Spinal cord (tissue), 10 donors: ENCODE data around the gene SLX4. TPM values are rescaled to one million over a fixed set of nuclear protein-coding genes. Genes with fewer than 3 reads are reported as not detected.

ENCODE experiments used
- DNase-seq, 6 donors: peaks; one replicate each; pipeline versions ENCODE4 v3.0.0 to v3.0.0-alpha.2; 2013 to 2015; ENCODE audit warnings: low spot score in 6 of 6, low read depth in 4 of 6
- H3K27ac ChIP-seq: one replicate; pipeline ENCODE4 v1.5.1; 2013; ENCODE audit warnings: low read depth, low read length, control low read depth
- H3K27me3 ChIP-seq: one replicate; pipeline ENCODE4 v1.6.1; 2013; ENCODE audit warnings: low read length; ENCODE audit not compliant: control insufficient read depth, insufficient read depth
- H3K36me3 ChIP-seq: one replicate; pipeline ENCODE4 v1.6.1; 2013; ENCODE audit warnings: low read length; ENCODE audit not compliant: control insufficient read depth, insufficient read depth
- H3K4me1 ChIP-seq: one replicate; pipeline ENCODE4 v1.6.1; 2013; ENCODE audit warnings: low read length; ENCODE audit not compliant: control insufficient read depth, insufficient read depth
- H3K4me3 ChIP-seq: one replicate; pipeline ENCODE4 v1.5.1; 2013; ENCODE audit warnings: low read depth, low read length, control low read depth
- H3K9me3 ChIP-seq: one replicate; pipeline ENCODE4 v1.6.1; 2013; ENCODE audit warnings: low read length; ENCODE audit not compliant: control insufficient read depth, insufficient read depth
- WGBS: methylation state at CpG from one replicate; pipeline ENCODE4 v1.1.5; 2013; ENCODE audit warnings: missing lambda C conversion rate; ENCODE audit not compliant: insufficient coverage; 5-methylcytosine and 5-hydroxymethylcytosine counted together
- polyA plus RNA-seq, 2 donors: library from polyadenylated mRNA; unstranded; fragments of 120-200 nt; gene quantifications; one replicate each; pipeline ENCODE4 v1.2.1, GENCODE V29; 2013; ENCODE audit not compliant: insufficient read length in 2 of 2
- total RNA-seq, 2 donors: library from RNA; depleted of rRNA in 1 of 2; stranded (reverse); fragments of 120-200 nt in 1 of 2; fragments of >200 nt in 1 of 2; gene quantifications; one replicate each; pipeline versions ENCODE4 v1.2.3 to v1.2.4, GENCODE V29; 2013 to 2014
- donor health status: healthy.

SLX4 gene
- total and polyA plus RNA-seq, 4 donors: 6.2 to 15.7 (median 8.7) TPM

DNA sequence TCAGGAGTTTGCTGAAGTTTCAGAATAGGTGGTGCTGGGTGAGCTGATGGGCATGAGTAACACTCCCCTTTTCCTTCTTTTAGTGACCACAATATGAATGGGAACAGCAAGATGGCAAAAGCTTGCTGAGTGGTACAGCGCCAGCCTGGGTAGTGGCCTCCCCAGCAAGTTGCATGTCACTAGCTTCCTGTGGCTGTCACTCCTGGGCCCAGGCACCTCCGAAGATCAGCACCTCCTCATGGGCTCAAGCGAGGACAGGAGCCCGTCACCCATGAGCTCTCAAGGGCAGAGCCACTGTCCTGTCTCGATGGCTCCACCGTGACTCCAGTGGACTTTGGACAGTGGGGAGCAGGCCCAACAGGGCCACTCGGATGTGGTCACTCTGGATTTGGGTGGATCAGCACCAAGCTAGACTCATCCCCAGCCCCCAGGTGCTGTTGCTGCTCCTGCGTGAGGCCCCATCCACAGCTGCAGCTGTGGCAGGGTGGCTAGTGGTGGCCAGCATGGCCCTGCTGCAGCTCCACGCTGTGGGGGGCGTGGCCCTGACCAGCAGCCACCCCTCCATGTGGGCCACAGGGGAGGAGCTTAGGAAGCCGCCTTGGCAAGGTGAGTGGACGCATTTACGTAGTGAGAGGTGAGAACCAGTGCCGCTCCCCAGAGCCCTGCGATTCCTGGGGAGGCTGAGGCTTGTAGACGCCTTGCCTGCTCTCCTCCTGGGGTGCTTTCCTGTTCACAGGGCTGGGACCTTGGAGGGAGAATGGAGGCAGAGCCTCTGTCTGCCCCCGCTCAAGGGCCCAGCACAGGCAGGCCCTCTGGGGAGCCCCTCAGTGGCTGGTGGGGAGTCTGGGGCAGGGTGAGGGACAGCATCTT is 29.5 kb upstream of the SLX4 start:
- no peak overlapping the region for H3K4me3 ChIP-seq
- no peaks in the 10 kb centered on the region for H3K9me3 ChIP-seq
- H3K36me3 ChIP-seq: peaks cover 30% of the 10 kb centered on the region
- no peak overlapping the region for H3K27ac ChIP-seq
- no peaks in the 10 kb centered on the region for H3K27me3 ChIP-seq
- 95% methylated on average over 16 of the region's 17 CpGs for WGBS
- H3K4me1 ChIP-seq: peaks cover 16% of the 10 kb centered on the region
- DNase-seq: no peak

DNA sequence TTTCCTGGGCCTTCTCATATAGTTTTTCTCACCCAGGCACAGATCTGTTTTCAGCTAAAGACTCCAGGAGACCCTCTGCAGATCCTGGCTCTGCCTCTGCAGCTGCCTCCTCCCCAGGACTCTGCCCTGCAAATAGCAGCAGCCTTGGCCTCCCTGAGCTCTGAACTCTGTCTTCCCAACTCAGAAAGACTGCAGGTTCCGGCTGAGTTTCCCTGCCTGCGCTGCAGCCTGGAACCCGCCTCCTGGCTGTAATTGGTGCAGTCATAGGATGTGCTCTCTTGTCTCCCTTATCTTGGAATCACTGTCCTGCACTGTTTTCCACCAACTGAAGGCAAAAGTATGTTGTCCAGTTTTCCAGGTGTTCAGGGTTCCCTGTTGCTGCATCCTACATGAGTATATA is 28.8 kb upstream of the SLX4 start:
- H3K9me3 ChIP-seq: no peaks in the 10 kb centered on the region
- H3K4me3 ChIP-seq: no peak overlapping the region
- H3K27ac ChIP-seq: no peak overlapping the region
- DNase-seq: no peak
- H3K4me1 ChIP-seq: peaks cover 9% of the 10 kb centered on the region
- no peaks in the 10 kb centered on the region for H3K27me3 ChIP-seq
- peaks cover 30% of the 10 kb centered on the region for H3K36me3 ChIP-seq
- WGBS: 90% methylated on average over 2 of the region's 3 CpGs

DNA sequence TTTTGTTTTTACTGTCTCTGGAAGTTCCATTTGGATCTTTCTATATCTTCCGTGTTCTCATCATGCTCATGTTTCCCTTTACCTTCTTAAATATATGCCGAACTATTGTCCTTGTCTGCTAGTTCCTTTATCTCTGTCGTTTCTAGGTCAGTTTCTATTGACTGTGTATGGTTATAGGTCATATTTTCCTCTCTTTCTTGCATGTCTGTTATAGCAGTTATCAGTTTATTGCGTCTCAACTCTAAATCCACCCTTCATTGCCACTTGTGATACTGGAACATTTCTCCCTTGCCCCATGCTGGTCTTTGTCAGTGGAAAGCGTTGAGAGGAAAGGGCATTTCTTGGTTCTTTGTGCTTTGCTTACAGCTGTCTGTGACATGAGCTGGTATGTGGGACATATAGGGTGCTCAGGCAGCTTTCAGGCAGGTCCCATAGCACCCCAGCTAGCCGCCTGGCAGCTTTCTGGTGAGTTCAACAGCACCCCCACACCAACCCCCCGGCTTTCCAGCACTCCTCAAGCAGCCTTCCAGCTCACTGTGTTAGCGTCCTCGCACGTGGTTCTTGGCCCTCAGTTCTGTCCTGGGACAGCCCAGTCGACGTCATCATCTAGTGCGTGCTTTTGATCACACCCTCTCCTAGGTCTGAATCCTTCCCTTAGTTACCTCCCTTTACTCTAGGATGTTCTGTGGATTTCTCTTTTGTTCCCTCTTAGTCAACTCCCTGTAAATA is 27.7 kb upstream of the SLX4 start:
- Histone ChIP-seq H3K4me1 (peaks cover 4% of the 10 kb centered on the region), H3K27ac (no peak overlapping the region), H3K27me3 (no peaks in the 10 kb centered on the region), H3K4me3 (no peak overlapping the region), H3K9me3 (no peaks in the 10 kb centered on the region), H3K36me3 (peaks cover 30% of the 10 kb centered on the region)
- WGBS: 88% methylated on average over 5 of the region's 13 CpGs
- DNase-seq: no peak

DNA sequence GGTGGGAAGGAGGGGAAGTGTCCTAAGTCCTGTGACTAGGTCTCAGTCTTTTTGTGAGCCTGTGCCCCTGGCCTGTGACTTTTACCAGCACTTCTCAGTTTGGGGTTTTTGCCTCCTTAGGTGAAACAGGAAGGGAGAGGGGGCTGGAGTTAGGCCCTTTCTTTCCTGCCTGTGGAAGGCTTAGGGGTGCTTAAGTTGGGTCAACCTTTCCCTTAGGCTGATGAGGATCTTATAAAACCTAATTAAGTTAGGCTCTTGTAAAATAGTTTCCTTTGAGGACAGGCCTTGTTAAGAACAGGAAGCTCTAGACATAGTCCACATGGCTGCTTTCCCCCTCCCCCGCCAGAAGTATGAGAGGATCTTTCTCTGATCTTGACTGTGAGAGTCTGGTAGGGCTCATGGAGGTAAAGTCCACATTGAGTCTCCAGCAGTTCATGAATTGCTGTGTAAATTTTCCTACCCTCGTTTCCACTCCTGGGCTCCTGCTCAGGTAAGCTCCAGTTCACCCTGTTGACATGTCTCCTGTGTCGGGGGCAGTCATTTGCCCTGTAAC is 26.0 kb upstream of the SLX4 start:
- no peaks in the 10 kb centered on the region for H3K9me3 ChIP-seq
- WGBS: 86% methylated on average over 2 of the region's 3 CpGs
- no peak overlapping the region for H3K27ac ChIP-seq
- H3K4me3 ChIP-seq: no peak overlapping the region
- peaks cover 22% of the 10 kb centered on the region for H3K36me3 ChIP-seq
- H3K4me1 ChIP-seq: peaks cover 4% of the 10 kb centered on the region
- H3K27me3 ChIP-seq: no peaks in the 10 kb centered on the region
- DNase-seq: no peak

DNA sequence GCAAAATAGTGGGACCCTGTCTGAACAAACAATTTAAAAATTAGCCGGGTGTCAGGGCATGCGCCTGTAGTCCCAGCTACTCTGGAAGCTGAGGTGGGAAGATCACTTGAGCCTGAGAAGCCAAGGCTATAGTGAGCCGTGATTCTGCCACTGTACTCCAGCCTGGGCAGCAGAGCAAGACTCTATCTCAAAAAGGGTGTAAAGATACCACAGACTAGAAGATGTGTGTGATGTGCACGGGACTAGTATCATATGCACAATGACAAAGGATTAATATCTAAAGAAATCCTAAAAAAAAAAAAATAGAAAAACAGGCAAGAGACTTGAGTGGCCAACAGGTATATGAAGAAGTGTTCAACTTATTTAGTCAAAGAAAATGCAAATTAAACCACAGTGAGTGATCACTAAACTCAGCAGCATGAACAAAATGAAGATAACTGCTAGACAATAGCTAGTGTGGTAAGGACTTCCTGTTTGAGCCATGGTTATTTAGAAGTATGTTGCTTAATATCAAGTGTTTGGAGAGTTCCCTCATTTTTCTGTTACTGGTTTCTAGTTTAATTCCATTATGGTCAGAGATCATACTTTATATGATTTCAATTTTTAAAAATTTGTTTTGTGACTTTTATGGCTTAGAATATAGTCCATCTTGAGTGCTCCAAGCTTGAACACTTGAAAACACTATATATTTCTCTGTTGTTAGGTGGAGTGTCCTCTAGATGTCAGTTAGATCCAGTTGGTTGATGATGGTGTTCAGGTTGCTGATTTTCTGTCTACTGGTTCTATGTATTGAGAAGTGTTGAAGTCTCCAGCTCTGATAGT is 14.7 kb upstream of the SLX4 start:
- Histone ChIP-seq H3K4me3 (no peak overlapping the region), H3K36me3 (no peaks in the 10 kb centered on the region), H3K4me1 (no peaks in the 10 kb centered on the region), H3K9me3 (no peaks in the 10 kb centered on the region), H3K27ac (no peak overlapping the region), H3K27me3 (no peaks in the 10 kb centered on the region)
- WGBS: 97% methylated on average over 3 of the region's 4 CpGs
- DNase-seq: peak in 1 of 6 donors; percentile 3

DNA sequence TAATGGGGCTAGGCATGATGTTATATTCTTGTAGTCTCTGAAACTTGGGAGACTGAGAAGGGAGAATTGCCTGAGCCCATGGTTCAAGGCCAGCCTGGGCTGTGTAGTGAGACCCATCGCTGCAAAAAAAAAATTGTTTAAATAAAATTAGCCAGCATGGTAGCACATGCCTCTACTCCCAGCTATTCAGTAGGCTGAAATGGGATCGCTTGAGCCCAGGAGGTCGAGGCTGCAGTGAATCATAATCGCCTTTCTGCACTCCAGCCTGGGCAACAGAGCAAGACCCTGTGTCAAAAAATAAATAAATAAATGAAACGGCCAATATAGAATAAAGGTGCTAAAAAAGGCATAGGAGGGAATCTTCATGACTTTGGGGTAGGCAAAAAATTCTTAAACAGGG is 13.9 kb upstream of the SLX4 start:
- Histone ChIP-seq H3K27me3 (no peaks in the 10 kb centered on the region), H3K4me3 (no peak overlapping the region), H3K27ac (no peak overlapping the region), H3K4me1 (no peaks in the 10 kb centered on the region), H3K9me3 (no peaks in the 10 kb centered on the region), H3K36me3 (no peaks in the 10 kb centered on the region)
- DNase-seq: no peak
- 100% methylated on average over 3 of the region's 5 CpGs for WGBS

DNA sequence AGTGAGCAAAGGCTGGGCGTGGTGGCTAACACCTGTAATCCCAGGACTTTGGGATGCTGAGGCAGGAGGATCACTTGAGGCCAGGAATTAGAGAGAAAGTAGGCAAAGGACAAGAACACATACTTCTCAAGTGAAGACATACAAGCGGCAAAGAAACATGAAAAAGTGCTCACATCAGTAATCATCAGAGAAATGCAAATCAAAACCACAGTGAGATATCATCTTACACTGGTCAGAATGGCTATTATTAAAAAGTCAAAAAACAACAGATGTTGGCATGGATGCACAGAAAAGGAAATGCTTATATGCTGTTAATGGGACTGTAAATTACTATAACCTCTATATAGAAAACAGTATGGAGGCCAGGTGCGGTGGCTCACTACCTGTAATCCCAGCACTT is 12.2 kb upstream of the SLX4 start:
- DNase-seq: no peak
- Histone ChIP-seq H3K36me3 (no peaks in the 10 kb centered on the region), H3K4me1 (no peaks in the 10 kb centered on the region), H3K27ac (no peak overlapping the region), H3K27me3 (no peaks in the 10 kb centered on the region), H3K9me3 (no peaks in the 10 kb centered on the region), H3K4me3 (no peak overlapping the region)
- WGBS: 80% methylated on average over 1 of the region's 3 CpGs

DNA sequence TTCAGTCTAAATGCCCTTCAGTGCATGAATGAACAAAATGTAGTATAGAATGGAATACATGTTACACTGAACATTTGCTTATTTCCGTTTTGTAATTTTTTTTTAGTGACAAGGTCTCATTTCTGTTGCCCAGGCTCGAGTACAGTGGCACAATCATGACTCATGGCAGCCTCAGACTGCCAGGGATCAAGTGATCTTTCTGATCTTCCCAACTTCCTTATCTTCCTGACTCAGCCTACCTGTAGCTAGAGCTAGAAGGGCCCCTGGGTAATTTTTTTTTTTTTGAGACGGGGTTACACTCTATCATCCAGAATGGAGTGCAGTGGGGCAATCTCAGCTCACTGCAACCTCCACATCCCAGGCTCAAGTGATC is 7.3 kb upstream of the SLX4 start:
- WGBS: 100% methylated on average over 1 of the region's 3 CpGs
- no peak overlapping the region for H3K27ac ChIP-seq
- no peaks in the 10 kb centered on the region for H3K27me3 ChIP-seq
- DNase-seq: no peak
- no peak overlapping the region for H3K4me3 ChIP-seq
- no peaks in the 10 kb centered on the region for H3K9me3 ChIP-seq
- no peaks in the 10 kb centered on the region for H3K4me1 ChIP-seq
- H3K36me3 ChIP-seq: peaks cover 4% of the 10 kb centered on the region
